IMR-90 (cell line): ENCODE results near the gene LHFPL6.

Experiments
- CHD1 ChIP-seq: IDR thresholded peaks from 2 replicates; pipeline ENCODE4 v1.6.1; 2012; ENCODE audit warnings: low read depth, low read length, improper control_type of control experiment
- CTCF ChIP-seq: conservative IDR thresholded peaks from 2 replicates; pipeline ENCODE4 v1.5.1; 2012; ENCODE audit warnings: mild to moderate bottlenecking, low read depth, low read length, improper control_type of control experiment
- ELK1 ChIP-seq: fragments of 150-350 bp; IDR thresholded peaks from 2 replicates; pipeline ENCODE4 v1.6.1; 2016; ENCODE audit warnings: low read depth, mild to moderate bottlenecking, low read length, moderate library complexity, borderline replicate concordance
- MAZ ChIP-seq: IDR thresholded peaks from 2 replicates; pipeline ENCODE4 v1.6.1; 2012; ENCODE audit warnings: low read depth, mild to moderate bottlenecking, low read length, improper control_type of control experiment, moderate library complexity, borderline replicate concordance
- POLR2A ChIP-seq: IDR thresholded peaks from 2 replicates; pipeline ENCODE4 v1.6.1; 2012; ENCODE audit warnings: mild to moderate bottlenecking, low read depth, low read length
- SMC3 ChIP-seq: fragments of 150-350 bp; IDR thresholded peaks from 2 replicates; pipeline ENCODE4 v1.6.1; 2016; ENCODE audit warnings: low read depth, mild to moderate bottlenecking, antibody characterized with exemption, low read length, moderate library complexity

- TF ChIP-seq CTCF (no peak), CHD1 (no peak), POLR2A (no peak), MAZ (no peak), SMC3 (no peak), ELK1 (no peak)
These were observed 43.1 kb downstream of the LHFPL6 start for GRCh38 chr13:39559847-39560246.
